Panc1 (cell line): ENCODE results near the gene UMOD. TPM values are rescaled to one million over a fixed set of nuclear protein-coding genes. Genes with fewer than 3 reads are reported as not detected.

ENCODE experiments used
- ATAC-seq: fragments of 200-7000 bp; cut with Tn5 transposase; 2 replicates; pipeline ENCODE4 v1.9.1; 2020; ENCODE audit warnings: mild to moderate bottlenecking, moderate library complexity
- BruUV-seq: library from RNA; stranded (reverse); fragments of 400-500 nt; replicated peaks from 2 replicates; lab custom pipeline; 2021; lab: Mats Ljungman, UMichigan
- CTCF ChIA-PET: fragments of 300-600 bp; sonication (Branson Sonifier 250); formaldehyde crosslinking; loops from one replicate; lab custom pipeline; 2022; ENCODE audit warnings: antibody characterized with exemption; lab: Charles Lee
- POLR2A ChIA-PET: fragments of 300-600 bp; sonication (Branson Sonifier 250); formaldehyde crosslinking; loops from one replicate; lab custom pipeline; 2022; ENCODE audit warnings: antibody characterized with exemption; lab: Charles Lee
- DNase-seq: peaks from one replicate; pipeline ENCODE4 v3.0.0-alpha.2; 2010; ENCODE audit warnings: low read depth, low spot score
- H3K27ac ChIP-seq: 2 replicates; pipeline ENCODE4 v1.5.1; 2011; ENCODE audit warnings: mild to moderate bottlenecking, low read length, inconsistent platforms
- H3K27me3 ChIP-seq: fragments of 200-500 bp; sonication (Bioruptor generic); 2 replicates; pipeline ENCODE4 v1.6.0; 2014; ENCODE audit warnings: low read length, inconsistent platforms; ENCODE audit not compliant: control insufficient read depth, insufficient read depth
- H3K36me3 ChIP-seq: fragments of 200-500 bp; sonication (Bioruptor generic); 2 replicates; pipeline ENCODE4 v1.5.1; 2014; ENCODE audit warnings: inconsistent platforms, mild to moderate bottlenecking, low read length, moderate library complexity; ENCODE audit not compliant: control insufficient read depth, insufficient read depth
- H3K4me1 ChIP-seq: 2 replicates; pipeline ENCODE4 v1.5.1; 2011; ENCODE audit warnings: inconsistent platforms, mild to moderate bottlenecking, low read length, moderate library complexity; ENCODE audit not compliant: control insufficient read depth, insufficient read depth
- H3K4me3 ChIP-seq, 2 experiments: 2 replicates each; pipeline ENCODE4 v1.5.1; 2011 to 2012; ENCODE audit warnings: low read depth in 2 of 2, low read length in 2 of 2, mild to moderate bottlenecking in 2 of 2, inconsistent platforms in 1 of 2, moderate library complexity in 1 of 2
- H3K9me3 ChIP-seq: fragments of 200-500 bp; sonication (Bioruptor generic); 2 replicates; pipeline ENCODE4 v1.5.1; 2014; ENCODE audit warnings: low read depth, mild to moderate bottlenecking, inconsistent platforms, low read length, moderate library complexity; ENCODE audit not compliant: control insufficient read depth, insufficient read depth
- POLR2AphosphoS5 ChIP-seq: IDR thresholded peaks from 2 replicates; pipeline ENCODE4 v1.6.1; 2012; ENCODE audit warnings: mild to moderate bottlenecking, low read depth, low read length, moderate library complexity
- SIN3A ChIP-seq: IDR thresholded peaks from 2 replicates; pipeline ENCODE4 v1.6.1; 2012; ENCODE audit warnings: low read depth, mild to moderate bottlenecking, low read length, moderate library complexity, borderline replicate concordance; ENCODE audit not compliant: insufficient read depth
- TCF7L2 ChIP-seq: IDR thresholded peaks from 2 replicates; pipeline ENCODE4 v1.6.1; 2011; ENCODE audit warnings: mild to moderate bottlenecking, low read depth, low read length, inconsistent platforms
- in situ Hi-C: cut with HindIII; loops from 2 replicates; pipeline ENCODE4 v1.10.0; 2016; ENCODE audit warnings: low sequenced_read_pairs, low pct_unique_long_range_greater_than_20kb
- intact Hi-C: fragments of 100-400 bp; cut with micrococcal nuclease; formaldehyde crosslinking; loops from one replicate; pipeline ENCODE4 v1.10.0; 2022; ENCODE audit not compliant: unreplicated experiment
- total RNA-seq: library from RNA; stranded (reverse); gene quantifications from one replicate; pipeline ENCODE4 v1.2.1, GENCODE V29; 2021; ENCODE audit not compliant: unreplicated experiment
- TF ChIP-seq, protein P1 (sequence below), 2 experiments: IDR thresholded peaks; 2 replicates each; pipeline ENCODE4 v1.6.1; 2011 to 2012; ENCODE audit warnings: low read depth in 2 of 2, control low read depth in 1 of 2, low read length in 1 of 2, mild to moderate bottlenecking in 1 of 2, moderate library complexity in 1 of 2; ENCODE audit not compliant: insufficient read depth in 1 of 2
- TF ChIP-seq, protein P2 (sequence below): fragments of 450-650 bp; IDR thresholded peaks from 2 replicates; pipeline ENCODE4 v1.5.1; 2017; ENCODE audit warnings: mild to moderate bottlenecking

UMOD gene
- total RNA-seq, 1 experiment from 2014 or later = not detected

DNA sequence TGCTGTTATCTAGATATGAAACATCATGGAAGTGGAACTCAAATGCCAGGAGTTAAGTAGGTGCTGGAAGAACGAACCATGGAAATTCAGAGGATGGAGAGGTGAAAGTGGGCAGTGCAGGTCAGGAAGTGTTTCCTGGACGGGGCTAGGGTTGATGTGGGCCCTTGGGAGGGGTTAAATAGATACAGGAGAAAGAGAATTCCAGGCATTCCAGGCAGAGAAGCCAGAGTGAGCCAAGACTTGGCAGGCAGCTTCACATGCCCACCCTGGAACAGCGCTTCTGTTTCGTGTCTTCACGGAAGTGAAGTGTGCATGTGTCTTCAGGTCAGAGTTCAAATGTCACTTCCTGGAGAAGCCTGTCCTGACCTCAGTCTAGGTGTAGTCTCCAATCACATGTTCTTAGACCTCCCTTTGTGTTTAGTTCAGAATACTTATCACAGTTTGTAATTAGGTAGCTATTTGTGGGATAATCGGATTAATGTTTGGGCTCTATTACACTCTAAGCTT lies 66.5 kb downstream of the UMOD start:
- Histone ChIP-seq H3K27ac (no peak overlapping the region), H3K9me3 (no peaks in the 10 kb centered on the region), H3K36me3 (no peaks in the 10 kb centered on the region), H3K27me3 (no peaks in the 10 kb centered on the region; the same call in 1 of the 2 replicates), H3K4me1 (no peaks in the 10 kb centered on the region), H3K4me3 (no peak overlapping the region)
- BruUV-seq = no TSS peak
- ChIA-PET CTCF (no interaction called here), POLR2A (no interaction called here)
- in situ Hi-C loops = no loop called here
- TF ChIP-seq, protein P1, sequence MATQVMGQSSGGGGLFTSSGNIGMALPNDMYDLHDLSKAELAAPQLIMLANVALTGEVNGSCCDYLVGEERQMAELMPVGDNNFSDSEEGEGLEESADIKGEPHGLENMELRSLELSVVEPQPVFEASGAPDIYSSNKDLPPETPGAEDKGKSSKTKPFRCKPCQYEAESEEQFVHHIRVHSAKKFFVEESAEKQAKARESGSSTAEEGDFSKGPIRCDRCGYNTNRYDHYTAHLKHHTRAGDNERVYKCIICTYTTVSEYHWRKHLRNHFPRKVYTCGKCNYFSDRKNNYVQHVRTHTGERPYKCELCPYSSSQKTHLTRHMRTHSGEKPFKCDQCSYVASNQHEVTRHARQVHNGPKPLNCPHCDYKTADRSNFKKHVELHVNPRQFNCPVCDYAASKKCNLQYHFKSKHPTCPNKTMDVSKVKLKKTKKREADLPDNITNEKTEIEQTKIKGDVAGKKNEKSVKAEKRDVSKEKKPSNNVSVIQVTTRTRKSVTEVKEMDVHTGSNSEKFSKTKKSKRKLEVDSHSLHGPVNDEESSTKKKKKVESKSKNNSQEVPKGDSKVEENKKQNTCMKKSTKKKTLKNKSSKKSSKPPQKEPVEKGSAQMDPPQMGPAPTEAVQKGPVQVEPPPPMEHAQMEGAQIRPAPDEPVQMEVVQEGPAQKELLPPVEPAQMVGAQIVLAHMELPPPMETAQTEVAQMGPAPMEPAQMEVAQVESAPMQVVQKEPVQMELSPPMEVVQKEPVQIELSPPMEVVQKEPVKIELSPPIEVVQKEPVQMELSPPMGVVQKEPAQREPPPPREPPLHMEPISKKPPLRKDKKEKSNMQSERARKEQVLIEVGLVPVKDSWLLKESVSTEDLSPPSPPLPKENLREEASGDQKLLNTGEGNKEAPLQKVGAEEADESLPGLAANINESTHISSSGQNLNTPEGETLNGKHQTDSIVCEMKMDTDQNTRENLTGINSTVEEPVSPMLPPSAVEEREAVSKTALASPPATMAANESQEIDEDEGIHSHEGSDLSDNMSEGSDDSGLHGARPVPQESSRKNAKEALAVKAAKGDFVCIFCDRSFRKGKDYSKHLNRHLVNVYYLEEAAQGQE (IDR thresholded peaks at IDR 0.05; ENCODE audit: insufficient read depth in 1 of 2, low read depth in 2 of 2, low read length in 1 of 2) = no peak
- TF ChIP-seq POLR2AphosphoS5 (no peak), SIN3A (no peak), TCF7L2 (no peak)
- TF ChIP-seq, protein P2, sequence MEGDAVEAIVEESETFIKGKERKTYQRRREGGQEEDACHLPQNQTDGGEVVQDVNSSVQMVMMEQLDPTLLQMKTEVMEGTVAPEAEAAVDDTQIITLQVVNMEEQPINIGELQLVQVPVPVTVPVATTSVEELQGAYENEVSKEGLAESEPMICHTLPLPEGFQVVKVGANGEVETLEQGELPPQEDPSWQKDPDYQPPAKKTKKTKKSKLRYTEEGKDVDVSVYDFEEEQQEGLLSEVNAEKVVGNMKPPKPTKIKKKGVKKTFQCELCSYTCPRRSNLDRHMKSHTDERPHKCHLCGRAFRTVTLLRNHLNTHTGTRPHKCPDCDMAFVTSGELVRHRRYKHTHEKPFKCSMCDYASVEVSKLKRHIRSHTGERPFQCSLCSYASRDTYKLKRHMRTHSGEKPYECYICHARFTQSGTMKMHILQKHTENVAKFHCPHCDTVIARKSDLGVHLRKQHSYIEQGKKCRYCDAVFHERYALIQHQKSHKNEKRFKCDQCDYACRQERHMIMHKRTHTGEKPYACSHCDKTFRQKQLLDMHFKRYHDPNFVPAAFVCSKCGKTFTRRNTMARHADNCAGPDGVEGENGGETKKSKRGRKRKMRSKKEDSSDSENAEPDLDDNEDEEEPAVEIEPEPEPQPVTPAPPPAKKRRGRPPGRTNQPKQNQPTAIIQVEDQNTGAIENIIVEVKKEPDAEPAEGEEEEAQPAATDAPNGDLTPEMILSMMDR = no peak
- no peak for DNase-seq
- intact Hi-C loops = no loop called here
- no peak for ATAC-seq

Other genes starting within 250 kb of the UMOD start
- 5.8 TPM for gene GP2, start 25.2 kb downstream of the UMOD start, total RNA-seq
- not detected for gene PDILT, start 52.0 kb upstream of the UMOD start, total RNA-seq
- 0.21 TPM for gene ACSM5, start 56.8 kb upstream of the UMOD start, total RNA-seq
- gene ACSM2A, start 98.8 kb upstream of the UMOD start, total RNA-seq = not detected
- 0.10 TPM for gene ACSM2B, start 223.7 kb upstream of the UMOD start, total RNA-seq